ENCODE results near the gene ATP8B2.

DNA sequence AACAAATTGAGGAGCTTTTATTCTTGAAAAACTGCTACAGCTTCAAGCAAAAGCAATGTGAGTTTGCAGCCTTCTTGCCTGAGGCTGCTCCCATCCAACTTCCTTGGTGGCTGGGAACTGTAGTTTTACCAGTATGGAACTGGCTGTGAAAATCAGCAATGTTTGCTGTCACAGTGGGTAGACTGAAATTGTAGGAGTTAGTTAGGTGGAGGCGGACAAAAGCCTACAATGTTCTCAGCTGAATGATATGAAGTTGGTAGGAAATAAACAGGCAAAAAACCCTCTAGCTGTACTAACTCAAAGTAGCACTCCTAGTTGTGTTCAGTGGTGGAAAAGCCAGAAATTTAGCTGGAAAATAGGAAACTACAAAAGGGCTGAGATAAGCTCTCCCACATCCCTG, 34.4 kb upstream of the ATP8B2 start:
- TF ChIP-seq BHLHE40 (IDR thresholded peaks at IDR 0.05; ENCODE audit: borderline replicate concordance) (no peak), SUZ12 (IDR thresholded peaks at IDR 0.05) (no peak), L3MBTL2 (conservative IDR thresholded peaks at IDR 0.05) (no peak), HDGF (IDR thresholded peaks at IDR 0.05; ENCODE audit: borderline replicate concordance) (no peak)
